HuH-7 (cell line): ENCODE measurements around the gene GALNT7.

Experiments used
- DNase-seq: peaks from one replicate; pipeline ENCODE4 v3.0.0; 2011; ENCODE audit warnings: low spot score

Gene GALNT7

DNA sequence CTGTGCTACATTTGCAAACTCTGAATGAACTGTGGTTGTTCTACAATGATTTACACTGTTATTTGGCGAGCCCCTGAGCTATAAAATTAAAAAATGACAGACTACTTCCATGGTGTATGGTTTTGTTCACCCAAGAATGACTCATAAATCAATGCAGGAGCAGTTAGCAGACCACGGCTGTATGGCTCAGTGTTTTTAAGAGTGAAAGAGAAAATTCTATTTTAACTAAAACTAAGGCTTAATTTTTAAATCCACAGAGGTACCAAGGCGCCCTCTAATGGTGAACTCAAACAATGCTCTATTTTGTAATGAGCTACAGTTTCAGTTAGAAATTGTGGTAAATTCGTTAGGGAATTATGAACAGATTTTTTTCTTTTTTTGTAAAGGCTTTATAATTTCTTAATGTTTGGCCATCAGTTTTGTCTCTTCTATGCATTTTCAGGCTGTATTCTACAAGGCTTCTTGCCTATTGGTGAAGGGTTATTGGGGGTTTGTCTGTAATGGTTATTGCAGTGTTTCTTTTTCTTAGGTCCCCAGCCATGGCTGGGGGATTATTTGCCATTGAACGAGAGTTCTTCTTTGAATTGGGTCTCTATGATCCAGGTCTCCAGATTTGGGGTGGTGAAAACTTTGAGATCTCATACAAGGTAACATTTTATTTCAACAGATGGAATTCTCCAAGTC lies 133.0 kb downstream of the GALNT7 start:
- no peak for DNase-seq

GRCh38 chr4:173307778-173308177 lies 139.2 kb downstream of the GALNT7 start:
- DNase-seq = no peak

- DNase-seq = no peak
Measured at GRCh38 chr4:173311368-173311767, 142.8 kb downstream of the GALNT7 start.

DNA sequence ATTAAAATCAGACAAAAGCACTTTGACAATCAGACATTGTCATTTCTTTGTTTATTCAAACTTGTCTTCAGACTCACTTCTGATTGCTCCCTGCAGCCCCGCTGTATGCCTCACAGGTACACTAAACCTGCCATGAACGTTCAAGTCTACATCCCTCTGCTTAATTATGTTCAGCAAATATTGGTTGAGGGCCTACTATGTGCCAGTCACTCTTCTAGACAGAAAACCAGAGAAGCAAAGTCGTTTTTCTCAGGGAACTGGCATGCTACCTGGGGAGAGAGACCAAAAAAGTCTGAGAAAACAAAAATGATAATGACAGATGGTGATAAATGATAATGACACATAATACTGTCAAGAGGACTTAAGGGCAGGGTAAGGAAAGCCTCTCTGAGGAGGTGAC lies 146.1 kb downstream of the GALNT7 start:
- no peak for DNase-seq

- DNase-seq = no peak
Measured at GRCh38 chr4:173316060-173316459, 147.4 kb downstream of the GALNT7 start.

GRCh38 chr4:173317004-173317403 lies 148.4 kb downstream of the GALNT7 start:
- peak; percentile 25 for DNase-seq

GRCh38 chr4:173318240-173318639 lies 149.6 kb downstream of the GALNT7 start:
- no peak for DNase-seq

- DNase-seq = no peak
Measured at GRCh38 chr4:173318648-173319211, 150.1 kb downstream of the GALNT7 start.

DNA sequence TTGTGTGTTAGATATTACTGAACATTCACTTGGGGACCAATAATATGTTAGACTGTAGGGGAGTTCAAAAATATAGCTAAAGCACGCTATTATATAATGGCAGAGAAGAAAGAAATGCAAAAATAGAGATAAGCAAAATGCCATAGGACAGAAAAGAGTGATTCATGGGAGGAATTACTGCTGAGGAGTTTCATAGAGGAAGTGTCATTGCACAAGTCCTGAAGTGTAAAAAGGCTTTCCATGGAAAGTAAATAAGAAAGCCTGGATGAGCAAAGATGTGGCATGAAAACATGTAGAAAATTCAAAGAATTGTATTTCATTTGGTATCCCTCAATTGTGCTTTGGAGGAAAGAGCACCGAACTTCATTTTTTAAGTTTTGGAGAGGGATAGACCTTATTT lies 151.1 kb downstream of the GALNT7 start:
- no peak for DNase-seq

DNA sequence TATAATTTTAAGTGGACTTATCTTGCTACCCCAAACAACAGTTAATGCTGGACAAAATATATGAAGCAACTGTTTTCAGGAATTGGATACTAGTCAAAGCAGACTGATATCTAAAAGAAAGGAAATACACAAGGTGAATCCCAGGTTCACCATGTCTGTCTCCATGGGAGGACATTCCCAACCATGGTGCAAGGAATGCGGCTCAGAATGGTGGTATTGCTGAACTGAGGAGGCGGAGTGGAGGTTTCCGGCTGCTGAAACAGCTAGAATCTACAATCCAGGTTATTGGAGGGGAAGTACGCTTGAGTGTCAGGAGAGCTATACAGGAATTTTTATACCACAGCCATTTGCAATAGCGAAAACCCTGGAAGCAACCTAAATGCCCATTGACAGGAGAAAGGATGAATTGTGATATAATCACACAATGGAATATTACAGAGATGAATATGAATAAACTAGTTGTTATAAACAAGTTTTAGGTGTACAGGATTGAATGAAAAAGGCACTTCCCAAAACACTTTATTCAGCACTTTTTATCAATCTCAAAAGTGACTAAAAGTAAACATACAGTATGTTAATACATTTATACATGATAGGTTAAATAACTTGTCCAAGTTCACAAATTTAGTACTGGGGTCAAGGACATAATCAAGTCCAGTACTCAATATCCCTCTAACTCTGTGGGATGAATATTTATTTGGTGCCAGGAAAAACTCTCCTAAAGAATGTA lies 156.6 kb downstream of the GALNT7 start:
- DNase-seq = no peak

- DNase-seq = no peak
Measured at GRCh38 chr4:173328236-173328901, 159.8 kb downstream of the GALNT7 start.

DNA sequence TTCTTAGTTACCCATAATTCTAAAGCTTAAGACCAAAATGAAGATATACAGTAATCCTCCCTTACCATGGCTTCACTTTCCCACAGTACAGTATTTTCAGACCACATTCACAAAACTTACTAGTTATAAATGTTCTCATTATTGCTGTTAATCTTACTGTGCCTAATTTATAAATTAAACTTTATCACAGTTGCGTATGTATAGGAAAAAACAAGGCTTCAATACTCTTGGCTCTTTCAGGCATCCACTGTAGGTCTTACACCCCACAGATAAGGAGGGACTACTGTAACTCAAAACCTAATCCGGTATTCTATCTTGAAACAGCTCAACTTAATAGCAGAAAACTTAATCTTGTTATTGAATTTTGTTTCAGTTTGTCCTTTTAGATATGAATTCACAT lies 162.0 kb downstream of the GALNT7 start:
- DNase-seq = no peak

DNA sequence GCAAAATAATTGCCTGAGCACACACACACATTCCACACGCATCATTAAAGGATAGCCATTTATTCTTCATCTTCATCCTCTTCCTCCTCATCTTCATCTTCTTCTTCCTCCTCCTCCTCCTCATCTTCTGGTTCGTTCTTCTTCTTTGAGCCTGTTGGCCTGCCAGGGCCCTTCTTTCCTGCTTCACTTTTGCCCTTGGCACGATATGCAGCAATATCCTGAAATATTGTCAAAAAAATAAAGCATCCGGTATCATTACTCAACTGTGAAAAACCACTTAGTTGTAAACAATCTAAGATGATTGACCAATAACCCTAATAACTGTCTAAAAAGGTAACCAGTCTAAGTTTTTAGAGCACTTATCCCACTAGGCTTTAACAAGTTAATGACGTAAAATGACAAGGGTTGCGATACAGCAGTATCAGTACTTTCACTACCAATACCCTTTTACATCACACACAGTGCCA lies 163.4 kb downstream of the GALNT7 start:
- no peak for DNase-seq

DNA sequence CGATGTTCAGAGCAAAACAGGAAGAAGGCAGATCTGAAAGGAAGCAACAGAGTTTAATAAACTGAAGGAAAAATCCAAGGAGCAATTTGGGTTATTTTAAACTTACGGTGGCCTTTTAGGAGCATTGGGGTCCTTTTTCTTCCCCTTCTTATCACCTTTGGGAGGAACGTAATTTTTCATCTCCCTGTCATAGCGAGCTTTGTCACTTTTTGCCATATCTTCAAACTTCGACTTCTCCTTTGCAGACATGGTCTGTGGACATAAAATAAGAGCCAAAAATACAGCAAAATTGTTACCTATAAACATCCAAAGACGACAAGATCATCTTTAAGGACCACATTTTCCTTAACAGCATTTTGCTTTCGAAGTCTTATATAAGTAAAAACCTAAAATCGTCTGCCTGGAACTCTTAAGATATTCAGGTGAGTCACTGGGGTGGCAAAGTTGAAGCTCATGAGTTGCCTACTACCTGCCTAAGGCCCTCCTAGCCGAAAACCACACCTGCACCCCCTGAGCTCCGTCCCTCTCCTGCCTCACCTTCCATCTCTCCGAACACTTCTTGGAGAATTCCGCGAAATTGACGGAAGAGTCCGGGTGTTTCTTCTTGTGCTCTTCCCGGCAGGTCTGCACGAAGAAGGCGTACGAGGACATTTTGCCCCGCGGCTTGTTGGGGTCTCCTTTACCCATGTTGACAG lies 164.5 kb downstream of the GALNT7 start:
- DNase-seq = no peak

GRCh38 chr4:173333658-173334084 lies 165.1 kb downstream of the GALNT7 start:
- peak; percentile 17 for DNase-seq

- peak; percentile 98 for DNase-seq
Measured at GRCh38 chr4:173334085-173334890, 165.7 kb downstream of the GALNT7 start, which contains the start of gene HMGB2. HMGB2 (minus strand) TSS chr4:173334358; CDS start chr4:173333649, 709 bp downstream.

- DNase-seq = peak; percentile 89
Measured at GRCh38 chr4:173334891-173335752, 166.5 kb downstream of the GALNT7 start.

DNA sequence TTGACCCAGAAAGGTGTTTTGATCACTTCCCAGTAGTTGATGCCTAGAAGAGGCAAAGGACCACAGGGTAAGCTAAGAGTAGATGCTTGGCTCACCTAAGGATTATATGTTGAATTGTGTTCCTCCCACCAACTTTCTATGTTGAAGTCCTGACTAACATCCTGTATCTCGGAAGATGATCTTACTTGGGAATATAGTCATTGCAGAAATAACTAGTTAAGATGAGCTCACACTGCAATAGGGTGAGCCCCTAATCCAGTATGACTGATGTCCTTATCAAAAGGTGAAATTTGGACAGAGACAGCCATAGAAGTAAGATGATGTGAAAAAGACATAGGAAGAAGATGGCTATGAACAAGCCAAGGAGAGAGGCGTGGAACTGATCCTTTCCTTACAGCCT lies 168.9 kb downstream of the GALNT7 start:
- DNase-seq = no peak

DNA sequence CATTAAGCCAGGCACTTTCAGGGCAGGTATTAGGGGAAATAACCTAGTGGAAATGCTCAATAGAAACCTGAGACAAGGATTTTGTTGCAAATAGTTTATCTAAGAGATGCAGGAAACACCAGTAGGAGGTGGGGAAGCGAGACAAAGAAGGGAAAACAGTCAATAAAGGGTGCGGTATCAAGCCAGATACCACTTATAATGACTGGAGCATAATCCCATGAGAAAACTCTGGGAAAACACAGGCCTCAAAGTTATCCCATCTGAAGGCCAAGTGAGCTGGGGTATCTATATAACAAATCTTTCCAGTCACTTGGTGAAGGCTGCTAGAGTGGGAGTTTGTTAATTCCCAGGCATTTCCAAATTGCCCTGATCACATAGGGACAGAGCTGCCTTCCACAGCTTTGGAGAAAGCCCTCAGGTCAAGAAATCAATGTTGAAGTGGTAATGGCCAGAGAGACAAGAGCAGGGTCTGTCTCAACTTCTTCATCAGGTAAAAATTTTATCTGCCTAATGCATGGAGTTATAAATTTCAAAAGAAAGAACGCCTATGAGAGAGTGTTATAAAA lies 175.3 kb downstream of the GALNT7 start:
- no peak for DNase-seq

DNA sequence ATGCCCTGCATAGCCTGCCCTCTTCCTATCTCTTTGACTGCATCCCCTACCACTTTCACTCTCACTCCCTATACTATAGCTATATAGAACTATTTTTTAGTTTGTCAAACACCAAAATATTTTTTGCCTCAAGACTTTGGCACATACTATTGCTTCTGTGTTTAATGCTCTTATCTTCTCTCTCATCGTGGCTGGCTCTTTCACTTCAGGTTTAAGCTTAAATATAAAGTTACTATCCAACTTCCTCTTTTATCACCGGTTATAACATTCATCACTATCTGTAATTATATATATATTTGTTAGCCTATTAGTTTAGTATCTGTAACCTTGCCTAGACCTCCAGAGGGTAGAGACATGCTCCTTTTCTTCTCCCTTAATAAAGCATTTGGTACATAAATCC lies 177.0 kb downstream of the GALNT7 start:
- no peak for DNase-seq
